Colonic mucosa (tissue), 4 donors: Measurements from ENCODE around the gene ITM2B. TPM values are rescaled to one million over a fixed set of nuclear protein-coding genes. Genes with fewer than 3 reads are reported as not detected.

Experiments
- DNase-seq: peaks from one replicate; pipeline ENCODE4 v3.0.0-alpha.2; 2020
- H3K27ac ChIP-seq: fragments of 200-600 bp; one replicate; pipeline ENCODE4 v1.8.0; 2021
- H3K27me3 ChIP-seq: fragments of 200-600 bp; one replicate; pipeline ENCODE4 v1.8.0; 2021
- H3K36me3 ChIP-seq: fragments of 200-600 bp; one replicate; pipeline ENCODE4 v1.8.0; 2021
- H3K4me1 ChIP-seq: fragments of 200-600 bp; one replicate; pipeline ENCODE4 v1.8.0; 2021; ENCODE audit warnings: mild to moderate bottlenecking
- H3K4me3 ChIP-seq: fragments of 200-600 bp; one replicate; pipeline ENCODE4 v1.8.0; 2021
- H3K9ac ChIP-seq, 2 donors: one replicate each; pipeline ENCODE4 v1.7.0; 2013; ENCODE audit warnings: control low read depth in 2 of 2, low read depth in 2 of 2, low read length in 2 of 2
- H3K9me3 ChIP-seq: fragments of 200-600 bp; one replicate; pipeline ENCODE4 v1.8.0; 2021
- intact Hi-C: fragments of 100-400 bp; cut with DNase I; formaldehyde crosslinking; loops from one replicate; pipeline ENCODE4 v1.14.1; 2022
- total RNA-seq, 2 donors: library from RNA; stranded (reverse); fragmentation: NEBNext Ultra II Directional in 1 of 2; extraction: Animal tissue kit (Norgen Biotek cat#: 25700) in 1 of 2; gene quantifications; one replicate each; pipeline ENCODE4 v1.2.1, GENCODE V29; 2021
- TF ChIP-seq, protein P1 (sequence below): fragments of 200-600 bp; IDR thresholded peaks from one replicate; pipeline ENCODE4 v1.8.0; 2022; ENCODE audit warnings: antibody characterized with exemption, mild to moderate bottlenecking
- donor health status: healthy.
- donor health status: DM: no; HTN: no; CAD: no.
- donor health status: DM: no; HTN: no; CAD: no.

The ITM2B gene
- total RNA-seq: 100 to 1,000 TPM; 257 to 456 TPM

DNA sequence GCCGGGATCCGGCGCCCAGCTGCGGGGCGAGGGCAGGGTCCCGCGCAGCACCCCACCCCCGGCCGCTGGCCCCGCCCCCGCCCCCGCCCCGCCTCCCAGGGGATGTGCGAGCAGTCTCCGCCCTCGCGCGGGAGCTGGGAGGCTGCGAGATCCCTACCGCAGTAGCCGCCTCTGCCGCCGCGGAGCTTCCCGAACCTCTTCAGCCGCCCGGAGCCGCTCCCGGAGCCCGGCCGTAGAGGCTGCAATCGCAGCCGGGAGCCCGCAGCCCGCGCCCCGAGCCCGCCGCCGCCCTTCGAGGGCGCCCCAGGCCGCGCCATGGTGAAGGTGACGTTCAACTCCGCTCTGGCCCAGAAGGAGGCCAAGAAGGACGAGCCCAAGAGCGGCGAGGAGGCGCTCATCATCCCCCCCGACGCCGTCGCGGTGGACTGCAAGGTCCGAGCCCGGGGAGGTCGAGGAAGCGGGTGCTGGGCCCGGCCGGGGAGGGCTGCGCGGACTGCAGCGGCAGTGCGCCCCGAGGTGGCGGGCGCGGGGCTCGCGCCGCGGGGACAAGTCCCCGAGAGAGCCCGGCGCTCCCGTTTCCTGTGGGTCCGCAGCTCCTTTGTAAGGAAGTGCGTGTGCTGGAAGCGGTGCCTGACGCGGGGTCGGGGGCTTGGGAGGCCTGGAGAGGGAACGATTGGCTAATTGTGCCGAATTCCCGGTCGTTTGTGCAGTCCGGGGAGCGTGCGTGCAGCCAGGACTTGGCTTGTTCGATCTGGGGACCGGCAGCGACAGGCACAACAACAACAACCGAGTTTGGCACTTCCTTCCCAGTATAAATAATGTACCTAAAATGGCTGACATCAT is at the start of gene ITM2B:
ITM2B (plus strand) TSS at position 161 of the 843 bp plus-strand sequence; CDS start at position 316, 155 bp downstream.
- Histone ChIP-seq H3K9ac (peak within 1 kb of the TSS; percentile 99), H3K4me3 (peak within 1 kb of the TSS; percentile 94), H3K27me3 (no peaks in the 10 kb centered on the region), H3K9me3 (no peaks in the 10 kb centered on the region), H3K27ac (peak within 1 kb of the TSS; percentile 100), H3K4me1 (no peaks in the 10 kb centered on the region), H3K36me3 (no peaks in the 10 kb centered on the region)
- intact Hi-C loops: loop anchor here (10.0 kb wide), 1 partner anchor 72 kb away; the partner anchor contains the start of gene RB1
- DNase-seq: peak; percentile 84
- TF ChIP-seq, protein P1, sequence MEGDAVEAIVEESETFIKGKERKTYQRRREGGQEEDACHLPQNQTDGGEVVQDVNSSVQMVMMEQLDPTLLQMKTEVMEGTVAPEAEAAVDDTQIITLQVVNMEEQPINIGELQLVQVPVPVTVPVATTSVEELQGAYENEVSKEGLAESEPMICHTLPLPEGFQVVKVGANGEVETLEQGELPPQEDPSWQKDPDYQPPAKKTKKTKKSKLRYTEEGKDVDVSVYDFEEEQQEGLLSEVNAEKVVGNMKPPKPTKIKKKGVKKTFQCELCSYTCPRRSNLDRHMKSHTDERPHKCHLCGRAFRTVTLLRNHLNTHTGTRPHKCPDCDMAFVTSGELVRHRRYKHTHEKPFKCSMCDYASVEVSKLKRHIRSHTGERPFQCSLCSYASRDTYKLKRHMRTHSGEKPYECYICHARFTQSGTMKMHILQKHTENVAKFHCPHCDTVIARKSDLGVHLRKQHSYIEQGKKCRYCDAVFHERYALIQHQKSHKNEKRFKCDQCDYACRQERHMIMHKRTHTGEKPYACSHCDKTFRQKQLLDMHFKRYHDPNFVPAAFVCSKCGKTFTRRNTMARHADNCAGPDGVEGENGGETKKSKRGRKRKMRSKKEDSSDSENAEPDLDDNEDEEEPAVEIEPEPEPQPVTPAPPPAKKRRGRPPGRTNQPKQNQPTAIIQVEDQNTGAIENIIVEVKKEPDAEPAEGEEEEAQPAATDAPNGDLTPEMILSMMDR: peak; percentile 31

DNA sequence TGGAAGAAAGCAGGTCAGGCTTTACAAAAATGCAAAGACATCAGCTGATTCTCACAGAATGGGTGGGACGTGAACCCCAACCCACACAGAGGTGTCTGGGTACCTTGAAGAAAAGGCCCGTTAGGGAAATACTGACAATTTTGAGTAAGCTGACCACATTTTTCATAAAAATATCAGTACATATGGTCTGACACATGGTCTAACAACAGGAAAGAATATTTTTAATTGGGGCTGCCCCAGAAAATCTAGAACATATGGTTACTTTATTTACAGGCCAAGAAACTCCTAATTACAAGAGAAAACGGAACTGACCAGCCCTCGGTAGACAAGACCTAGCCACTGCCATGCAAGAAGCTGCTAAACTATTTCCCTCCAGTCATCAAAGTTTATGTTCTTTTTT is 48.7 kb upstream of the ITM2B start:
- no peak for DNase-seq
- Histone ChIP-seq H3K4me3 (no peak overlapping the region), H3K36me3 (no peaks in the 10 kb centered on the region), H3K27me3 (no peaks in the 10 kb centered on the region), H3K9ac (no peak overlapping the region), H3K4me1 (no peaks in the 10 kb centered on the region), H3K9me3 (no peaks in the 10 kb centered on the region), H3K27ac (no peak overlapping the region)
- intact Hi-C loops: no loop called here
- TF ChIP-seq, protein P1: no peak

DNA sequence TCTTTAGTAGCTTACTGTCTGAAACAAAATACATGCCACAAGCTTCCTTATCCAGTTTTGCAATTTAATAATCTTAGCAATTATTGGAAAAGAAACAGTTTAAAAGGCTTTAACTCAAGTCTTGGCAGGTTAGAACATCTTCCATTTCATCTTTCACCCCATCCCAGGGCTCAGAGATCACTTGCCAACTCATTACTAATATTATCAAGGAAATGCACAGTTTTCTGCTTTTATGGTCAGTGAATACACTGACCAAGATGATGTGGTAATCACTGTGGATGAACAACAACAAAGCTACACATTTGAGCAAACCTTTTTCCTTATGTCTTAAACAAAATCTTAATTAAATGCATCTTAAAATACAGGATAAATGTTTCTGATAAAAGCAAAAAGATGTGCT is 48.0 kb upstream of the ITM2B start:
- no peak overlapping the region for H3K27ac ChIP-seq

DNA sequence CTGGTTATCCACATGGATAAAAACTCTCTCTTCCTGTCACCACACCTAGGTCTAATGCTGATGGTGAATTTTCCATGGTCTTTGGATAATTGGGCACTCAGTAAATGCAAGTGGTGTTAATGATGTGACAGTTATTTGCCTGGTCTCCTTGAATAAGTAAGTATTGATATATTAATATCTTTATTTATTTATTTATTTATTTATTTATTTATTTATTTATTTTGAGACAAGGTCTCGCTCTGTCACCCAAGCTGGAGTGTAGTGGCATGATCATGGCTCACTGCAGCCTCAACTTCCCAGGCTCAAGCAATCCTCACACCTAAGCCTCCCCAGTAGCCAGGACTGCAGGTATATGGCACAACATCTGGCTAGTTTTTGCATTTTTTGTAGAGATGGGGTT is 46.3 kb upstream of the ITM2B start:
- H3K4me1 ChIP-seq: no peaks in the 10 kb centered on the region
- DNase-seq: no peak
- TF ChIP-seq, protein P1: no peak
- intact Hi-C loops: no loop called here
- no peaks in the 10 kb centered on the region for H3K27me3 ChIP-seq
- H3K4me3 ChIP-seq: no peak overlapping the region
- H3K9me3 ChIP-seq: no peaks in the 10 kb centered on the region
- H3K36me3 ChIP-seq: no peaks in the 10 kb centered on the region
- H3K27ac ChIP-seq: no peak overlapping the region
- no peak overlapping the region for H3K9ac ChIP-seq

More for the DNA sequence above, 48.0 kb upstream of the ITM2B start:
- intact Hi-C loops: no loop called here
- Histone ChIP-seq H3K36me3 (no peaks in the 10 kb centered on the region), H3K27me3 (no peaks in the 10 kb centered on the region), H3K9me3 (no peaks in the 10 kb centered on the region), H3K4me1 (no peaks in the 10 kb centered on the region), H3K4me3 (no peak overlapping the region), H3K9ac (no peak overlapping the region)
- TF ChIP-seq, protein P1: no peak
- no peak for DNase-seq

DNA sequence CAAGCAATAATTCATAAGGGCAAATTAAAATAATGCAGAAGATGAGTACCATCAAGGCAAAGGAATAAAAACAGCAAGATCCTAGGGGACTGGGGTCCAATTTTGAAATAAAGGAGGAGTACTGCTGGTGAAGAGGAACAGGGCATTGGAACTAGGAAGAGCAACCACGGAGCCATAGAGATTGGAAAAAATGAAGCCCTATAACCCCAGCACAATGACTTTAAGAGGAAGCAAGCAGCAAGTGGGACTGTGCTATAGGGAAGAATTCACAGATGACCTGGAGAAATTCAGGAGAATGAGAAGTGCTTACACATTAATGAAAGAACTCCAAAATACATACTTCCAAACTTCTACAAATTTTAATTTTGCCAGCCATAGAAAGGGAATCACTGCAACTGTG is 44.9 kb upstream of the ITM2B start:
- TF ChIP-seq, protein P1: no peak
- no peak for DNase-seq
- Histone ChIP-seq H3K4me3 (no peak overlapping the region), H3K27ac (no peak overlapping the region), H3K9ac (no peak overlapping the region), H3K36me3 (no peaks in the 10 kb centered on the region), H3K4me1 (no peaks in the 10 kb centered on the region), H3K9me3 (no peaks in the 10 kb centered on the region), H3K27me3 (no peaks in the 10 kb centered on the region)
- intact Hi-C loops: no loop called here
